IMR-90 (cell line): ENCODE measurements around the gene HLA-DPA1.

Experiments
- BHLHE40 ChIP-seq: fragments of 150-350 bp; IDR thresholded peaks from 2 replicates; pipeline ENCODE4 v1.6.1; 2016; ENCODE audit warnings: mild to moderate bottlenecking, low read depth, low read length
- CTCF ChIP-seq: conservative IDR thresholded peaks from 2 replicates; pipeline ENCODE4 v1.5.1; 2012; ENCODE audit warnings: mild to moderate bottlenecking, low read depth, low read length, improper control_type of control experiment
- ELK1 ChIP-seq: fragments of 150-350 bp; IDR thresholded peaks from 2 replicates; pipeline ENCODE4 v1.6.1; 2016; ENCODE audit warnings: low read depth, mild to moderate bottlenecking, low read length, moderate library complexity, borderline replicate concordance
- FOS ChIP-seq: fragments of 150-350 bp; IDR thresholded peaks from 2 replicates; pipeline ENCODE4 v1.6.1; 2016; ENCODE audit warnings: low read depth, low read length
- MAFK ChIP-seq: IDR thresholded peaks from 2 replicates; pipeline ENCODE4 v1.6.1; 2012; ENCODE audit warnings: low read depth, low read length, improper control_type of control experiment
- MAZ ChIP-seq: IDR thresholded peaks from 2 replicates; pipeline ENCODE4 v1.6.1; 2012; ENCODE audit warnings: low read depth, mild to moderate bottlenecking, low read length, improper control_type of control experiment, moderate library complexity, borderline replicate concordance
- NFE2L2 ChIP-seq: fragments of 150-350 bp; IDR thresholded peaks from 2 replicates; pipeline ENCODE4 v1.6.1; 2016; ENCODE audit warnings: low read depth, mild to moderate bottlenecking, low read length
- POLR2A ChIP-seq: IDR thresholded peaks from 2 replicates; pipeline ENCODE4 v1.6.1; 2012; ENCODE audit warnings: mild to moderate bottlenecking, low read depth, low read length
- RAD21 ChIP-seq: IDR thresholded peaks from 2 replicates; pipeline ENCODE4 v1.6.1; 2012; ENCODE audit warnings: low read length, improper control_type of control experiment
- RCOR1 ChIP-seq: IDR thresholded peaks from 2 replicates; pipeline ENCODE4 v1.6.1; 2012; ENCODE audit warnings: mild to moderate bottlenecking, low read length, improper control_type of control experiment; ENCODE audit not compliant: insufficient replicate concordance
- RFX5 ChIP-seq: IDR thresholded peaks from 2 replicates; pipeline ENCODE4 v1.8.0; 2012; ENCODE audit warnings: low read depth, mild to moderate bottlenecking, low read length, moderate library complexity
- SMC3 ChIP-seq: fragments of 150-350 bp; IDR thresholded peaks from 2 replicates; pipeline ENCODE4 v1.6.1; 2016; ENCODE audit warnings: low read depth, mild to moderate bottlenecking, antibody characterized with exemption, low read length, moderate library complexity
- USF2 ChIP-seq: fragments of 150-350 bp; IDR thresholded peaks from 2 replicates; pipeline ENCODE4 v1.6.1; 2017; ENCODE audit warnings: mild to moderate bottlenecking, antibody characterized with exemption, low read length, low read depth

GRCh38 chr6:33049323-33050013 is 24.0 kb downstream of the HLA-DPA1 start:
- TF ChIP-seq CTCF, result no peak
- TF ChIP-seq POLR2A, result no peak
- TF ChIP-seq FOS, result no peak
- no peak for TF ChIP-seq RAD21
- TF ChIP-seq SMC3, result no peak
- no peak for TF ChIP-seq USF2
- no peak for TF ChIP-seq BHLHE40
- TF ChIP-seq ELK1, result no peak
- TF ChIP-seq NFE2L2, result no peak
- TF ChIP-seq MAFK, result no peak
- no peak for TF ChIP-seq RCOR1
- no peak for TF ChIP-seq RFX5
- TF ChIP-seq MAZ, result no peak
